ENCODE measurements around the gene TRIM40.

GRCh38 chr6:30127238-30128093, 8.5 kb upstream of the TRIM40 start:
- TF ChIP-seq CTCF (IDR thresholded peaks at IDR 0.05) (no peak), POLR2A (IDR thresholded peaks at IDR 0.05) (no peak)

All from lower leg skin (tissue), 3 donors.